ENCODE measurements around the gene INHA. TPM values are rescaled to one million over a fixed set of nuclear protein-coding genes. Genes with fewer than 3 reads are reported as not detected.
A peak's percentile ranks its signal among the peaks of the same experiment; 100 is the strongest.

The INHA gene
- total and polyA plus RNA-seq, 4 donors, result 0.51 to 3.6 (median 0.55) TPM; not detected in 1

DNA sequence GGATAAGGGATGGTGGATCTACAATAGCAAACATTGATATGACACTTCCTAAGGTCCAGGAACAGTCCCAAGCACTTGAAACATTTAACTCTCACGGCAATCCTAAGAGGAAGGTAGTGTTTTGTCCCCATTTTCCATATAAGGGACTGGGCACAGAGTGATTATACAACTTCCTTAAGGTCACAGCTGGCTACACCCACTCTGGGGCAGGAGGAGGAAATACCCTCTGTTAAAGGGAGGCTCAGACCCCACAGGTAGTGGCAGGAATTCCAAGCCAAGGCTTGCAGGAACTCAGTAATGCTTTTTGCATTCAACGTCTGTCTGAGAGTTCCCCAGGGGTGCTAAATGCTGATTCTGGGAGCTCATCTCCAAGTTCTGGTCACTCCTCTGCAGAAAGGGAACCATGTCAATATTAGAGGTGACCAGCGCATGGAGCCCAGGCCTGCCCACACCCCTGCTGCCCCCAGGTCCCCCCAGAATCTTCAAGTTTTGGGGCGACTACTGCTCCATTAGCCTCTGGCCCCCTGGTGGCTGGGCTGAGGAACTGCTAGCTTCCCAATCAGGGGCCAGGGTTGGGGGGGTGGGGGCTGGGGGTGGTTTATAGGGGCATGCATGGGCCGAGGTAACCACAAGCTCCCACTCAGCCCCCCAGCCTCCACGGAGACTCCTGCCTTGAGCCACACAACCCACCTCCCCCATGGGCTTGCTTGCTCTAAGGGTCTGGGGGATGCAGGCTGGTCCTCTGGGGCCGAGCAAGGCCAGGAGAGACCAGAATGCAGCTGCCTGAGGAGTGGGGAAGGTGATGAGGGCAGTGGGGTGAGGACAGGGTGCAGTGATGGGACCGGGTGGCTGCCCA is 11.8 kb upstream of the INHA start:
- Histone ChIP-seq H3K36me3 (ENCODE audit: control insufficient read depth in 1 of 2, insufficient read depth in 2 of 2, low read length in 1 of 2) (no peaks in the 10 kb centered on the region), H3K4me1 (ENCODE audit: control insufficient read depth in 1 of 2, insufficient read depth in 2 of 2, low read length in 2 of 2) (no peaks in the 10 kb centered on the region), H3K27me3 (ENCODE audit: control insufficient read depth in 1 of 2, insufficient read depth in 2 of 2, low read length in 1 of 2) (no peaks in the 10 kb centered on the region), H3K4me3 (ENCODE audit: low read length in 2 of 2) (no peak overlapping the region), H3K27ac (ENCODE audit: low read depth in 1 of 2, low read length in 2 of 2) (no peak overlapping the region), H3K9me3 (ENCODE audit: control insufficient read depth, low read length) (no peaks in the 10 kb centered on the region)
- ATAC-seq (ENCODE audit: low FRiP score), result no peak
- 30 to 36% methylated on average over 8 of the region's 8 CpGs for WGBS, 2 donors
- intact Hi-C loops (cut with DNase I), result no loop called here
- peak in 1 of 2 donors; percentile 64 for DNase-seq

- DNase-seq, result no peak
- no peak for ATAC-seq (ENCODE audit: low FRiP score)
- Histone ChIP-seq H3K36me3 (ENCODE audit: control insufficient read depth in 1 of 2, insufficient read depth in 2 of 2, low read length in 1 of 2) (no peaks in the 10 kb centered on the region), H3K27me3 (ENCODE audit: control insufficient read depth in 1 of 2, insufficient read depth in 2 of 2, low read length in 1 of 2) (no peaks in the 10 kb centered on the region), H3K4me1 (ENCODE audit: control insufficient read depth in 1 of 2, insufficient read depth in 2 of 2, low read length in 2 of 2) (no peaks in the 10 kb centered on the region), H3K4me3 (ENCODE audit: low read length in 2 of 2) (no peak overlapping the region), H3K27ac (ENCODE audit: low read depth in 1 of 2, low read length in 2 of 2) (no peak overlapping the region), H3K9me3 (ENCODE audit: control insufficient read depth, low read length) (no peaks in the 10 kb centered on the region)
- WGBS, 2 donors, result 86 to 89% methylated on average over 3 of the region's 3 CpGs
- intact Hi-C loops (cut with DNase I), result no loop called here
Measured at GRCh38 chr2:219560893-219561178, 11.3 kb upstream of the INHA start.

DNA sequence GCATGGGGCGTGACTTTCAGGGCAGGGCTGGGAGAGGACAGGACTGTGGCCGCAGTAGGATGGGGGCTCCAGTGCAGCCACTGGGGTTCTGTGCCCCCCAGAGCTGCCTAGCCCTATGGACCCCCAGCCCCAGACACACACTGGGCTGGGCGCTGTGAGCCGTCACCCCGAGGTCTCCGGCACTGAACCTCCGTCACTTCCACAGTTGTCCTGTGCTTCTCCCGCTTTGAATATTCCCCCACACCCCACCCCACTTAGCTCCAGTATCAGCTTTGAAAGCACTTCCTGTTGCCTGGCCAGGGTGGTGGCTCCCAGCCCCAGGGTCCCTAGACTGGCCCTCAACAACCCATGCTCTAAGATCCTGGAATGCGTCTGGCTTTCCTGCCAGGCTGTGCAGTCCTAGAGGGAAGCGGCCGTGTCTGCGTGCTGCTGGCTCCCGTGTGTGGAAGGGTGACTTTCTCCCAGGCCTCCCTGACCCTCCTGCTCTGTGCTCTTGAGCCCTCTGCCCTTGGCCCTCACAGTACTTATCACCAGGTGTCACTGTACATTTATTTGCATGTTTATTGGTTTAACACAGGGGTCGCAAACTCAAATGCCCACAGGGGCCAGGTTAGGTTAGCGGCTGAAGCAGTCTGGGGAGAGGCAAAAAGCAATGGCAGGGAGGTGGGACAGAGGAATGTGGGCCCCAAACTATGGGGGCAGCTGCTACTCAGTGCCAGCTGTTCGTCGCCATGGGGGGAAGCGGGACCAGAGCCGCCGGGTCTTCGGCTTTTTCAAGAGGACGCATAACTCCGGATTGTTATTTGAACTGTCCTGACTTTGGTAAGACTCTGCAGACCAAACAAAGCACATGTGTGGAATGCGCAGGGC is 10.7 kb upstream of the INHA start:
- H3K4me3 ChIP-seq (ENCODE audit: low read length in 2 of 2), result no peak overlapping the region
- no peaks in the 10 kb centered on the region for H3K27me3 ChIP-seq (ENCODE audit: control insufficient read depth in 1 of 2, insufficient read depth in 2 of 2, low read length in 1 of 2)
- no peak overlapping the region for H3K27ac ChIP-seq (ENCODE audit: low read depth in 1 of 2, low read length in 2 of 2)
- no peaks in the 10 kb centered on the region for H3K4me1 ChIP-seq (ENCODE audit: control insufficient read depth in 1 of 2, insufficient read depth in 2 of 2, low read length in 2 of 2)
- 72 to 74% methylated on average over 24 of the region's 24 CpGs for WGBS, 2 donors
- peak in 1 of 2 donors; percentile 58 for DNase-seq
- H3K36me3 ChIP-seq (ENCODE audit: control insufficient read depth in 1 of 2, insufficient read depth in 2 of 2, low read length in 1 of 2), result no peaks in the 10 kb centered on the region
- no peaks in the 10 kb centered on the region for H3K9me3 ChIP-seq (ENCODE audit: control insufficient read depth, low read length)
- ATAC-seq (ENCODE audit: low FRiP score), result no peak
- intact Hi-C loops (cut with DNase I), result no loop called here

DNA sequence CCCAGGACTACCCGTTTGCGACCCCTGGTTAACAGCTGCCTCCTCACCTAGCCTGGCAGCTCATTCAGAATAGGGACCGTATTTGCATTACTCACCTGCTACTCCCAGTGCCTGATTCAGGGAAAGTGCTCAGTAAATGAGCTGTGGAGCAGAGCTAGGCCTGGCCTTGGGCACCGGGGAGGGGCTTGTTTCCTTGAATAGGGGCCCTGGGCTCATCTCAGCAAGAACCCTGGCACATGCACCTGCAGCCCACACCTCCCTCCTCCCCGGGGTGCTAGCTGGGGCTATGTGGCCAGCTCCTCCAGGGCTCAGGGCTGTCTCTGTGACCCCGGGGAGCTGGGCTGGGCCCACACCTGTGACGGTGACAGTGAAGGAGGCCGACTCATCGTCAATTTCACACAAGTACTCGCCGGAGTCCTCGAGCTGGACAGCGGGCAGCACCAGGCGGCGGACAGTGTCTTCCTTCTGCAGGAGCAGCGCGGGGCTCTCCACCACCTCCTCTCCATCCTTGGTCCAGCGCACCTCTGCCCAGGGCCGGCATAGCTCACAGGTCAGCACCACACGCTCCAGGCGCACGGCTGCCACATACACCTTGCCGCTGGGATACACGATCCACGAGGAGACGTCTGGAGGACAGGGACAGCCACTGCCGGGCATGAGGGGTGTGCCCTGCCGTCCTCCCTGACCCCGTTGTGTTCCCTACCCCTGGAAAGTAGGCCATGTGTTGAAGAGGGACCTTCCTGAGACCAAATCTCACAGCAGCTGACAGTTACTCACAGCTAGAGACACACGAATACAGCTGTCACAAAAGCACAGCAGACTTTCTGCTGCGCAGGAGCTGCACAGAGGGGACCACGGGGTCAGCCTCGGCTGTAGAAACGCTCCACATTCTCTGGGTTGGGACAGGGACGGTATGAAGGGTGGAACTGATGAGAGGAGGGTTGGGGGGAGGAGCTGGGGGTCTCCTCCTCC is 9.8 kb upstream of the INHA start:
- Histone ChIP-seq H3K9me3 (ENCODE audit: control insufficient read depth, low read length) (no peaks in the 10 kb centered on the region), H3K4me3 (ENCODE audit: low read length in 2 of 2) (no peak overlapping the region), H3K27me3 (ENCODE audit: control insufficient read depth in 1 of 2, insufficient read depth in 2 of 2, low read length in 1 of 2) (no peaks in the 10 kb centered on the region), H3K36me3 (ENCODE audit: control insufficient read depth in 1 of 2, insufficient read depth in 2 of 2, low read length in 1 of 2) (no peaks in the 10 kb centered on the region), H3K4me1 (ENCODE audit: control insufficient read depth in 1 of 2, insufficient read depth in 2 of 2, low read length in 2 of 2) (no peaks in the 10 kb centered on the region), H3K27ac (ENCODE audit: low read depth in 1 of 2, low read length in 2 of 2) (no peak overlapping the region)
- WGBS, 2 donors, result 81 to 84% methylated on average over 35 of the region's 35 CpGs
- intact Hi-C loops (cut with DNase I), result no loop called here
- peak in 1 of 2 donors; percentile 71 for DNase-seq
- no peak for ATAC-seq (ENCODE audit: low FRiP score)

- no peaks in the 10 kb centered on the region for H3K9me3 ChIP-seq (ENCODE audit: control insufficient read depth, low read length)
- ATAC-seq (ENCODE audit: low FRiP score) (no peak), DNase-seq (peak in 1 of 2 donors; percentile 61)
- no peak overlapping the region for H3K27ac ChIP-seq (ENCODE audit: low read depth in 1 of 2, low read length in 2 of 2)
- H3K27me3 ChIP-seq (ENCODE audit: control insufficient read depth in 1 of 2, insufficient read depth in 2 of 2, low read length in 1 of 2), result no peaks in the 10 kb centered on the region
- intact Hi-C loops (cut with DNase I), result no loop called here
- 91% methylated on average over 18 to 20 of the region's 20 CpGs for WGBS, 2 donors
- H3K36me3 ChIP-seq (ENCODE audit: control insufficient read depth in 1 of 2, insufficient read depth in 2 of 2, low read length in 1 of 2), result no peaks in the 10 kb centered on the region
- H3K4me3 ChIP-seq (ENCODE audit: low read length in 2 of 2), result no peak overlapping the region
- no peaks in the 10 kb centered on the region for H3K4me1 ChIP-seq (ENCODE audit: control insufficient read depth in 1 of 2, insufficient read depth in 2 of 2, low read length in 2 of 2)
Measured at GRCh38 chr2:219563271-219563928, 8.7 kb upstream of the INHA start.

- intact Hi-C loops (cut with DNase I), result no loop called here
- Histone ChIP-seq H3K27ac (ENCODE audit: low read depth in 1 of 2, low read length in 2 of 2) (no peak overlapping the region), H3K9me3 (ENCODE audit: control insufficient read depth, low read length) (no peaks in the 10 kb centered on the region), H3K27me3 (ENCODE audit: control insufficient read depth in 1 of 2, insufficient read depth in 2 of 2, low read length in 1 of 2) (no peaks in the 10 kb centered on the region), H3K4me3 (ENCODE audit: low read length in 2 of 2) (no peak overlapping the region), H3K36me3 (ENCODE audit: control insufficient read depth in 1 of 2, insufficient read depth in 2 of 2, low read length in 1 of 2) (no peaks in the 10 kb centered on the region), H3K4me1 (ENCODE audit: control insufficient read depth in 1 of 2, insufficient read depth in 2 of 2, low read length in 2 of 2) (no peaks in the 10 kb centered on the region)
- no peak for ATAC-seq (ENCODE audit: low FRiP score)
- DNase-seq, result peak in 1 of 2 donors; percentile 68
- WGBS, 2 donors, result 77 to 82% methylated on average over 21 of the region's 21 CpGs
Measured at GRCh38 chr2:219565130-219566080, 6.7 kb upstream of the INHA start.

DNA sequence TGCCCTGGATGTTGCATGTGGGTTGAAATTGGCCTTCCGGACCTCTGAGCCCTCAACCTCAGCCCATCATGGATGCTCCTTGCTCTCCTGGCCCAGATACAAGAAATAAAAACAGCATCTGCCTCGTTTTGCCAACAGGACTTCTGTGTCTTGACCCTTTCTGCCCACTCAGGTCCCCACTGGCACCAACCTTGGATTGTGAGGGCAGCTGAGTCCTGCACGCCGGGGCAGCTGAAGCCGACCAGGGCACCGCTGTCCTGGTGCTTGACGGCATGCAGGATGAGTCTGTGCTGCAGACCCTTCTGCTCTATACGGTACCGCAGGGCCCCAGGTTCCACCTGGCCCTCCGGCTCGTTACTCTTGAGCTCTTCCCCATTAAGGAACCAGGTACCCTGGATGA is 5.5 kb upstream of the INHA start:
- no peaks in the 10 kb centered on the region for H3K9me3 ChIP-seq (ENCODE audit: control insufficient read depth, low read length)
- intact Hi-C loops (cut with DNase I), result no loop called here
- DNase-seq, result peak in 1 of 2 donors; percentile 59
- H3K4me3 ChIP-seq (ENCODE audit: low read length in 2 of 2), result no peak overlapping the region
- no peaks in the 10 kb centered on the region for H3K4me1 ChIP-seq (ENCODE audit: control insufficient read depth in 1 of 2, insufficient read depth in 2 of 2, low read length in 2 of 2)
- WGBS, 2 donors, result 87 to 91% methylated on average over 11 of the region's 11 CpGs
- no peak overlapping the region for H3K27ac ChIP-seq (ENCODE audit: low read depth in 1 of 2, low read length in 2 of 2)
- no peak for ATAC-seq (ENCODE audit: low FRiP score)
- no peaks in the 10 kb centered on the region for H3K27me3 ChIP-seq (ENCODE audit: control insufficient read depth in 1 of 2, insufficient read depth in 2 of 2, low read length in 1 of 2)
- no peaks in the 10 kb centered on the region for H3K36me3 ChIP-seq (ENCODE audit: control insufficient read depth in 1 of 2, insufficient read depth in 2 of 2, low read length in 1 of 2)

Data from aorta (tissue), 5 donors.